HG02623 (cell line): ENCODE measurements around the gene EIPR1.

ENCODE experiments used
- ATAC-seq: cut with Tn5 transposase; IDR thresholded peaks from one replicate; pipeline ENCODE4 v1.9.1; 2021; ENCODE audit warnings: moderate library complexity; ENCODE audit not compliant: unreplicated experiment

EIPR1 gene

DNA sequence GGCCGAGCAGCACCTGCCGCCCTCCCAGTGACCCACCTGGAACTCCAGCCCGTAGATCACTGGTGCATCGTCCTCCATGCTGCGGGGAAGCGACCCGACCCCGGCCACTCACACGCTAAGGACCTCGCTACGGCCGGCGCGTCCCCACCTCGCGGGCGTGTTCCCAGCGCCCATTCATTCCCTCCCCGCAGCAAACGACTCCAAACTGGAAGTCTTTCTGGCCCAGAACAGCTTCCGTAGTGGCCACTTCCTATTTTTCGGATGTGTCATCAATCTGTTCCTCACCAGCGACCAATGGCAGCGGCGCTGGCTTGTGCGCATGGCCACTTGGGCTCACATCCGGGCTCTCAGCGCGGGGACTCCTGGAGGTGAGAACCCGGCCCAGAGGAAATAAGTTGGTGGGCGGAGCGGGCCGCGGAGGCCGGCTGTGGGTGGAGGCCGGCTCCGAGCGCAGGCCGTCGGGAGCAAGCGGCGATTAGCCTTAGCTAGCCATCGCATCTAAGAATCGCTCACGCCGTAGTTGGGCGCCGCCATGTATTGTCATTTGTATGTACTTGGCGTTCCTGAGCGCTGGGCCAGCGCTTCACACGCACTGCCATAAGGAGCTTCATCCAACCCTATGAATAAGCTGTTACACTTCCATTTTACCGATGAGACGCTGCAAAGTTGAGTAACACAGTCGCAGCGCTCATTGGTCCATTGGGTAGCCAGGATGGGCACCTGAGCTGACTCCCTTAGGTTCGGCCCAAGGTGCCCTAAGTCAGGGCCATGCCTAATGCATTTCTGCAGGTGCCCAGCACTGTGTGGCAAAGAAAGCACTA is at the start of gene EIPR1:
EIPR1 (minus strand) TSS at position 207 of the 821 bp plus-strand sequence; CDS start at position 78, 129 bp downstream.
- ATAC-seq: peak; percentile 77

DNA sequence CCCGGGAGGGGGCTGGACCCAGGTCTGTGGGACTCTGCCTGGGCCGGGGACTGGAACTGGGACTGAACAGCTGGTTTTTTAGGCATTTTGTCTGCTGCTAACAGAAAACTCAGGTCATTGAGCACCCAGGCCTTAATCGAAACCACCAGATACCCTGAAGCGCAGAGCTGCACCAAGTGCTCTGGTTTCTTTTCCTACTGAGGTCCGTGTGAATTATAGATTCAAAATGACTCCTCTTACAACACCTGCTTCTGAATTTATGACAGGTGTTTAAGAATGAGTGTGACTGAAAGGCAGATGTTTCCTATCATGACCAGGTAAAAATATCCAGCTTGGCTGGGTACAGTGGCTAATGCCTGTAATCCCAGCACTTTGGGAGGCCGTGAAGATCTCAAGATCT is 49.7 kb upstream of the EIPR1 start:
- ATAC-seq: peak; percentile 62

DNA sequence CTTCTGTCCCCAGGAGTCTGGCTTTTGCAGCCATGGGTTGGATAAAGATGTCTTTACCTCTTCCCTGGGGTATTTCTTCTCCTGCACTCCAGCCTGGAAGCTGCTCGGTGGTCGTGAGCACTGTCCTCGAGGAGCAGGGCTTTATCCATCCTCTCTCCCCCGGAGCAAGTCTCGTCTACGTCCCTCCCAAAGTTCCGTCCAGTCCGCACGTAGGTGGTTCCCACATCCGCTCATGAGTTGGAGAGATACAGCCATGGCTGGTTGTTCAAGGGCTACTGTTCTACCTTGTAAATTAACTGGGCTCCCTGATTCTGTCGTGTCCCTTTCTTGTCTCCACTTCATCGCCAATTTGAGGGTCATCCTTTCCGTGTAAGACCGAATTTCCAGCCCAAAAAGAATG is 49.0 kb upstream of the EIPR1 start:
- ATAC-seq: no peak

DNA sequence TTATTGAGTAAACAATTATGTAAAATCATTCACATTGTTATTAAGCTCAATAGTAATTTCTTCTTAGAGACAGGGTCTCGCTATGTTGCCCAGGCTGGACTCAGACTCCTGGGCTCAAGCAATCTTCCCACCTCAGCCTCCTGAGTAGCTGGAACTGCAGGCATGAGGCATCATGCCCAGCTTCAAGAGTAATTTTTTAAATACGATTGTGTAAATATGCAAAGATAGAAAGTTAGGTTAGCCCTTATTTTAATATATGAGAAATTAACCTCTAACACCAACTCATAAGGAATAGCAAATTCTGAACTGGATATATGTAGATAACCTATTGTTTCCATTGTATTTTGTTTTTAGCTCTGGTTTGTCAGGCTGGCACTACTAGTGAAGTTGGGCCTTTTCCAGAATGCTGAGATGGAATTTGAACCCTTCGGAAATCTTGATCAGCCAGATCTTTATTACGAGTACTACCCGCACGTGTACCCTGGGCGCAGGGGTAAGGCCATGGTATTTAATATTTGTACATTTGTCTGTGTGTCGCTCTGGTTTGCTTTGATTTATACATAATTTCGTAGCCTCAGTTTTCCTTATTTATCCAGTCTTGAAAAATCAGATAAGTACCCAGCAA is 46.7 kb upstream of the EIPR1 start:
- ATAC-seq: no peak

DNA sequence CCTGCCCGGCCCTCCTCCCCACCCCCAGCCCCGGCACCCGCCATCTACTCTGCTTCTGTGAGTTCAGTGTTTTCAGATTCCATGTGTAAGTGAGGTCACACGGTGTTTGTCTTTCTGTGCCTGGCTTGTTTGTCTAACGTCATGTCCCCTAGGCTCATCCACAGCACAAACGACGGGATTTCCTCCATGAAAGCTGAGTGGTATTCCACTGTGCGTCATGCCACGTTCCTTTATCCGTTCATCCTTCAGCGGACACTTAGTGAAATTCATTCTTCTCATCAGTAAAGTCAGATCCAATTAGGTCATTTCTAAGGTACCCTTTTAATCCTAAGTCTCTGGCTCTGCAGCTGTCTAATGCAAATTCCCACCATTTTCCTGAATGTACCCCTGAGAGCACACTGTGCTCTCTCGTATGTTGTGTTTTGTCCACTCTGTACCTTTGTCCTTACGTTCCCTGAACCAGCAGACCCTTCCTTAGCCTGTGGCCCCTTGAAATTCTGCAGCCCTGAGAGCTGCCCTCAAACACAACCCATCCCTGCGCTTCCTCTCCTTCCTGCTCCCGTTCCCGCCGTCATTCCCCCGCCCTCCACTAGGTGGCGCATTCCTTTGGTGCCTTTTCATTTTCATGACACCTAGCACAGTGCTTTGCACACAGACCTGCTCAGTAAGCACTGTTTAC is 46.0 kb upstream of the EIPR1 start:
- ATAC-seq: no peak

DNA sequence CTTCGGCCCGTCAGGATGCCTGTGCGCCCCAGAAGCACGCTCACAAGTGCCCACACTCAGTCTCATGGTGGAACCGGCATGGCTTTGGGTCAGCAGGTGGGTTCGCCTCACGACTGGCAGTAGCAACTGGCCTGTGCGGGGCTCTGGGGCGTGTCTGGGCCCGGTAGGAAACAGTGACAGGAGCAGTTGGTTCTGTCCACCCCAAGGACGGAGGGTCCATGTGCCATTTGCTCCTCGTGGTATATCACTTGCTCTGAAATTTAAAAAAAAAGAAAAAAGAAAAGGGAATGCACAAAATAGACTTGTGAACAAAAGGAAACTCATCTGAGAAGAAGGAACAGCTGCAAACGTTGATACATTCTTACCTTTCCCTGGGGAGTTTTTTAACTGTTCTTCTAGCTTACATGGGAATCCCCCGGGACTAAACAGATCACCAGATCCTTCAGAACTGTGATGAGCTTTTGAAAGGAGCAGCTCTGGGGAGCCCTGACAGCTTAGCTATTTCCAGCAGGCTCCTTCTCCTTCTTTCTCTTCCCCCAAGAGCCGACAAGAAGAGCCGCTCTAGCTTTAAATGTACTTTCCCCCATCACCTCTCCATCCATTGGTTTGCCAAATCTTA is 44.7 kb upstream of the EIPR1 start:
- peak; percentile 51 for ATAC-seq

DNA sequence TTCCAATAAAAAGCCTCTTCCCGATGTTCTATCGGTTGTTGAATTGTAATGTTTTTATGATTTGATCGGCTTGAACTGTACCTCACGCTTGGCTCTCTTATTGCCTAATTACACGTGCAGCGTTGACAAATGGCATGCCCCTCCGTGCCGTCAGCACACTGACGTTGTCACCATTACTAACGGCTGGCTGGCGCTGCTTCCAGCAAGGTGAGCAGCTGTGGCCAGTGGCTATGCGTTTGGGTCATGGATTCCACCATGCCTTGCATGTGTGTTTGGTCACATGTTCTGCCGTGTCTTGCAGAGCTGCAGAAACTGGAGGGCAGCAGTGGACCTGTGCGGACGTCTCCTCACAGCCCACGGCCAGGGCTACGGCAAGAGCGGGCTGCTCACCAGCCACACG is 44.0 kb upstream of the EIPR1 start:
- no peak for ATAC-seq

DNA sequence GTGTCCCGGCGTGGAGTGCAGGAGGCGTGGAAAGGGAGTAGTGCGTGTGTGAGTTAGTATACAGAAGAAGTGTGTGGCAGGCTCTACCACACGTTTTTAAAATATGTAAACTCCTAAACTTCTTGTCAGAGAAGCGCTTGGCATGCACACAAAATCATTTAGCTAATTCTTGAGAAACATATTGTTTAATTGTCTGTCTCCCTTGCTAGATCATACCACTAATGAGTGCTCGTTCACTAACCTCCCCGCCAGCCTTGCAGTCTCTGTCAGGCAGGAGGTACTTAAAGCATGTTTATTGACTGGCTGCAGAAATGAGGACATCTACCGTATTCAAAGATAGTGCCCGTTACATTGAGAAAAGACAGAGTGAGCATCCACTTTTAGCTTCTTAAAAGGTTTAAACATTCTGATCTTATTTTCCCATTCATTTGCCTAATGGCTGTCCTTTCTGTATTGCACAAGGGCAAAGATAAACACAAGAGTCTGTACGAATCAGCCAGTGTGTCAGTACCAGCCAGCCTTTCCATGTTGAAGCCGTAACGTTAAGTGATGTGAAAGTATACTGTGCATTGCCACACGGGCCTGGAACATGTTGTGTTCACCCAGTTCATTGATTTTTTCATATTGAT is 43.3 kb upstream of the EIPR1 start:
- no peak for ATAC-seq

DNA sequence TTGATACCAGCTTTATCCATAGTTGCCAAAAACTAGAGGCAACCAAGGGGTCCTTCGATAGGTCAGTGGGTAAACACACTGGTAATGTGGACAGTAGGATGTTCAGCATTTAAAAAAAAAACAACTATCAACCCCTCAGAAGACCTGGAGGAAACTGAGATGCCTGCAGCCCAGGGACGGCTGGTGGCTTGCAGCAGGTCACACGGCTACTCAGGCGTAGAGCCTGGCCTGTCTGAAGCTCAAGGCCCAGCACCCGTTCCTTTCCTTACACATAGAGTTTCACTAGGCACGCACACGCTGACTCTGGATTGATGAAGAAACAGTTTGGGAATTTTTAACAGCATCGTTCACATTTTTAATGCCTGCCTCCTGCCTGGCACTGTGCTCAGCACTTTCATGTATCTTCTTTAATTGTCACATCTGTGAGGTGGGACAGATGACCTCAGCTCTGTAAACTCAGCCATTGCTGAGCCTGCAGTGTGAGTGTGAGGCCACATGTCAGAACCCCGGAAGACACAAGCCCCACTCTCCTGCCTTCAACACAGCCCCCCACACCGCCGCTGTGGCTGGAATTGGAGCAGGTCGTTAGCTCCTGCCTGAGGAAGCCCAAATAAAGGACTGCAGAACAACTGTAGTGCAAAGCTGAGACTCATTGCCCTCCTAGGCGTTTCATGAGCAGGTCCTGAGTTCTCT is 42.6 kb upstream of the EIPR1 start:
- ATAC-seq: no peak

DNA sequence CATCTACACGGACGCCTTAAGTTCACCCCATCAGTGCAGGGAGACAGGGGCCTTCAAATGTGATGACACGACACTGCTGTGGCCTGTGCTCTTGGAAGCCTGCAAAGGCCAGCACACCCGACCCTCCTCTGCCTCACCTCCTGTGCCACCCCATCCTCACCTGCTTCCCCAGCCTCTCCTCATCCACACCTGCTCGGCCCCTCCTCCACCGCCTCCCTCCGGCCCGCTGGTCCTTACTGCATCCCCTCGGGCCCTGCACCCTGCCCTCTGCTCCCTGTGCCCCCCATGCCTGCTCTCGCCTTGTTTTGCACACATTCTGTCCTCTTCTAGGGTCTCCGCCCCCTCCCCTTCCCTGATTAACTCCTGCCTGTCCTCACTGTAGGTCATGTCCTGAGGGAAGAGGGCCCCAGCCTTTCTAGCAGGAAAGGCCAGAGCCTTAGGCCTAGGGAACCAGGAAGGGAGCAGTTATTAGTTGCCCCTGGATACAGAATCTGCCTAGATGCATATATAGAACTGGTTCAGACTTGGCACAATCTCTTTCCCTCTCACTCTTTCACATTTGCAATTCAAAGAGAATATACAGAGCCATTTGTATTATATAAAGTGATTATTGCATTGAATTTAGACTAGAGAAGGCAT is 41.3 kb upstream of the EIPR1 start:
- no peak for ATAC-seq

DNA sequence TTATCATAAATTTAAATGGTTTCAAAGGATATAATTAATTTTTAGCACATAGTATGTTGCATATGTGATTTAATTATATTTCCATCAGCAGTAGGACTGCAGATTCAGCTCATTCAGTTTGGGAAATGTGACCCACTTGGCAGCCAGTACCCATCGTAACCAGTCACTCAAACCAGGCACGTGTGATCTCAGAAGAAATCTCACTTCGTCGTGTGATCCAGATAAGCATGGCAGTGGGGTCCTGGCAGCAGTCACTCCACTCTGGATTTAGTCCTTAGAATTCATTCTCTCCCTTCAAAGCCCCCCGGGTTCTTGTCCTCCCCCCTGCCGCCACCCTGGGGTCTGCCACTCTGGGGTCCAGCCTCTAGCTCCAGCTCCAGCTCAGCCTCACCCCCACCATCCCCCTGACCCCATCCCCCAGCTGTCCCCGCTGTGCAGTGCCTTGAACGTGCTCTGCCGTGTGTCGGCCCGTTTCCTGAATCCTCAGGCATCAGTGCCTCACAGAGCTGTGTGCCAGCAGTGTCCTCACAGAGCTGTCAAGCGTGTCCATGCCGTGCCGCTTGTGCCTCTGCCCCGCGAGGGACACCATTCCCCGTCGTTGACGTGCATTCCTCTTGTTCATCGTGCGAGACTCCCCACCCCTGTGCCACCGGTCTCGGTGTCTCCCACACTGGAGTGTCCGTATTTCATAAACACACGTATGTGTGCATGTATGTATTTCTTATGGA is 36.7 kb upstream of the EIPR1 start:
- no peak for ATAC-seq

DNA sequence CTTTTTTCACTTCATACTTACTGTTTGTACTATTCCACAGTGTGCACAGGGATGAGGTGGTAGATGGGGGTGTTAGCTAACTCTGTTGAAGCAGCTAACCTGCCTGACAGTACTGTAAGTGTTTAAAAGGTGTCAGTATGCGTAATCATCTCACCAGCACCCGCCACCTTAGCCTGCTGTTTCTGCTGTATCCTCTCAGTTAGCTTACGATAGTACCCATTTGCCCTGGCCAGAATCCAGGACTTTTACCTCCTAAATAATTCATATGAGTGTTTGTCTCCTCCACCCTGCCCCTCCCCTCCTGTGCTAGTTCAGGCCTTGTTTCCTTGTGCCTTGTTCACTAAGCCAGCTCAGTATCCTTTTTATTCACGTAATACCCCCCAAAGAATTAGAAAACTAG is 36.1 kb upstream of the EIPR1 start:
- ATAC-seq: no peak

DNA sequence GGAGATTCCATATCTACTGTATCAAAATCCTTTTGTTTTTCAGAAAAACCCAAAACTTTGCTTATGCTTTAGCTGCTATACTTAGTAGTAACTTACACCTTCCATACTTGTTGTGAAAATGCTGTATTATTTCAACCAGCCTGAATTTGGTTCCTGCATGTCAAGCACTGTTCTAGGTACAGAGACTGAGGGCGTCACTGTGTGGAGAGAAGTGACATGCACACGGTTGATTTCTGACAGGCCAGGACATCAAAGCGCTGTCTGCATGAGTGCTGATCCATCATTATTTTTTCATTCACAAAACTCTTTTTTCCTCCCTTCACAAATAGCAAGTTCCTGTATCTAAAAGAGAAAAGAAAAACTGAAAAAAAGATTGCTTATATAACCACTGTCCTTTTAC is 33.5 kb upstream of the EIPR1 start:
- no peak for ATAC-seq

DNA sequence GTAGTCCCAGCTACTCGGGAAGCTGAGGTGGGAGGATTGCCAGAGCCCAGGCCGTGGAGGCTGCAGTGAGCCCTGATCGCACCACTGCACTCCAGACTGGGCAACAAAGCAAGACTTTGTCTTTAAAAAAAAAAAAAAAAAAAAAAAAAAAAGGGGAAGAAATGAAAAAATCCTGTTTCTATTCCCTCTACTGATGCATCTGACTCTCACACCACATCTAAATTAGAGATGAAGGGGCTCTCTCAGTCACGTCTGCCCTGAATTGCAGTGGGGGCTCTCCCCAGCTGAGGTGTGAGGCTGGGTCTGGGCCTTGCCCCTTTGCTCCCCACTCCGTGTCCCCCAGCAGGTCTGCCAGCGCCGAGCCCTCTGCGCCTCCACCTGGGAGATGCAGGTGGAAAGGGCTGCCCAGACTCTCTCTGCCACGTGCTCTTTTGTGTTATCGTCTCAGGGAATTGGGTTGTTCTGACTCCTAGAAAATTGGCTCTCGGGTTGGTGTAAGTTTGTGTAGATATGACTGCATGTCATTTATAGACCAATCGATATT is 32.1 kb upstream of the EIPR1 start:
- no peak for ATAC-seq

DNA sequence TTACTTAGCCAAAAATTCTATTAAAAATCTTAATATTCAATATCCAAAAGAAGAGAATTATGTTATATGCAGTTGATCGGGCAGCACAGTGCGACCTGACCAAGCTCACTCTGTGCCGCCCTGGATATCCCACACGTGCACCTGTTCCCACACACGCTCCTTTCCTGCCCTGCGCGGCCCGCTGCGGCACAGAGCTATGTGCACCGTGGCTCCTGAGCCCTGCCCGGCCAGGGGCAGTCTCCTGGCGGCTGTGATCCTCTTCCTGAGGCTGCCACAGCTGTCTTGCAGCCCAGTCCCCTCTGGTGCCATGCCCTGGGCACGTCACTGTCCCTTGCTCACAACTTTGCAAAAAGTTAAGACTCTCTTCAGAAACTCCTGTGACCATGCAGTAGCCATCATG is 31.2 kb upstream of the EIPR1 start:
- ATAC-seq: no peak

DNA sequence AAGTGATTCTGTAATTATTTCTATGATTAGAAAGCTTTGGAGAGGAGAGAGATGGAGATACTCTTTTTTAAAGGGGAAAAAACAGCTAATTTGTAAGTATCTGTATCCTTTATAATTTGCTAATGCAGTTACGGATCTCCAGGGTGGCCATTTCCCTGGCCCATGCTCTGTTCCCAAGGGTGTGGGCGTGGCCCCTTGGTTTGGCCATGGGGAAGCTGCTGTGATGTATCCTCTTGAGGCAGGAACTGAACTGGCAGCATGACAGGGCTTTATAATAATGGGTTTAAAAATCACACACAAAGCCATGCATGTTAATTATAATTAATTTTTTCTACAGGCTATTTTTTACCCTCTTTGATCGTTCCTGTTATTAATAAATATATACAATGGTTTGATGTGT is 28.9 kb upstream of the EIPR1 start:
- ATAC-seq: no peak

DNA sequence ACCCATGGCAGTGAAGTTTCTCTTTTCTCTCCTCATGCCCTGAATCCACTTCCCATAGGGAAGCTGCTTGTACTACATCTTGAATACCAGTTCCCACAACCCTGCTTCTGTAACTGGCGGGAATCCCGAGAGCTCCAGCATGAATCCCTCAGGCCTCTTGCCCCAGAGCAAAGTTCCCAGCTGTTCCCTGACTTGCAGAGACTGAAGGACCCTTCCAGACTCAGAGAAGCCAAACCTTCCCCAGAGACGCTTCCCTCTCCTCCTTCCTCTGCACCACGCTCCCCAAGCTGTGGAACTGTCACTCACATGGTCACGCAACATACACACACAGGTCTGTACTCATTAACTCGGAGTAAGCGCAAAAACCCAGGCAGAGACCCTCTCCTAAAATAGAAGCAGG is 28.3 kb upstream of the EIPR1 start:
- no peak for ATAC-seq

DNA sequence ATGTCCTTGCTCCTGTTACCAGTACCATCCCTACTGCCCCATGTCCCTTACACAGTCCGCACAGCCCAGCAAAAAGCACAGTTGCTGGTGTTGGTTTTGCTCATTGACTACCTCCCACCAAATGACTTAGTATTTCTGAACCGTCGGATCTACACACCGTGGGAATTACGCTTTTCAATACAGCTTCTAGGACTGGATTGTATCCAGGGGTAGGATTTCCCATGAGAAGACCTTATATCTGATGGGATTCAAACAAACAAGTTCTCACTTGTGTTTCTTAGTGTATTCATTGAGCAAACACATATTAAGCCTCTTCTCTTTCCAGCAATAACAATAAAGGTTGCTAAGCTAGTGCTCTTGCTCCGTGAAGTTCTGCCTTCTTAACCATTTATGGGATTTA is 27.7 kb upstream of the EIPR1 start:
- ATAC-seq: no peak

DNA sequence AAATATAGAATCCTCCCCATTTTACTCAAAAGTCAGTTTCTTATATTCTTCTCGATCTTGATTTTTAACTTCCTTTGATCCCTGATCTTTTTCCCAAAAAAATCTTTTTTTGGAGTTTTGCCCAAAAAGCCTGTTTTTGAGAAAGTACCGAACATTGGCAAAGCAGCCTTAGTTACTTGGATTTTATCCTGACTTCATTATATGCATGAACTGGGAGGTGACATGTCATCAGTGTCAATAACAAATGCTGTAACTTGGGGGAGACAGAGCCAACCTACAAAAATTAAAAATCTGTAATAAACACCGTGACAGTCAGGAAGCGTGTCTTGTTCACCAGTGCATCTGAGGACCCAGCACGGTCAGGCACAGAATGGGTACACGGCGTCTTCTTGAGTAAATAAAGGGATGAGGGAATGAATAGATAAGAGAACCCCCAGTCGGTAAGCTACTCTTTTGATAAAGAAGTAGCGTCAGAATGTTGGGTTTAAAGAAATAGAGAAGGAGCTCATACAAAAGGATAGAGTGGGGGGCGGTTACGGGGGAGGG is 26.8 kb upstream of the EIPR1 start:
- ATAC-seq: no peak
